GM12878 (cell line): ENCODE measurements around the gene ABCB8.

Source experiments
- BRCA1 ChIP-seq: IDR thresholded peaks from 2 replicates; pipeline ENCODE4 v1.6.1; 2011; ENCODE audit warnings: low read depth, low read length, improper control_type of control experiment
- CEBPB ChIP-seq, 2 experiments: fragments of 150-350 bp in 1 of 2; IDR thresholded peaks; 2 replicates each; pipeline ENCODE4 v1.6.1; 2012 to 2014; ENCODE audit warnings: low read depth in 2 of 2, low read length in 2 of 2, borderline replicate concordance in 1 of 2, inconsistent platforms in 1 of 2
- EZH2 ChIP-seq: IDR thresholded peaks from 2 replicates; pipeline ENCODE4 v1.6.1; 2012; ENCODE audit warnings: low read depth, mild to moderate bottlenecking, control low read depth, inconsistent platforms, low read length, borderline replicate concordance; ENCODE audit not compliant: control insufficient read depth
- IKZF1 ChIP-seq: fragments of 450-650 bp; conservative IDR thresholded peaks from 2 replicates; pipeline ENCODE4 v1.6.1; 2017; ENCODE audit warnings: antibody characterized with exemption, mild to moderate bottlenecking
- PBX3 ChIP-seq: IDR thresholded peaks from 2 replicates; pipeline ENCODE4 v1.6.1; 2011; ENCODE audit warnings: mild to moderate bottlenecking, low read depth, low read length, moderate library complexity; ENCODE audit not compliant: insufficient replicate concordance
- SMC3 ChIP-seq: IDR thresholded peaks from 2 replicates; pipeline ENCODE4 v1.6.1; 2011; ENCODE audit warnings: low read length, improper control_type of control experiment, borderline replicate concordance
- SP1 ChIP-seq: IDR thresholded peaks from one replicate; pipeline ENCODE4 v1.6.1; 2011; ENCODE audit warnings: low read depth, low read length
- TCF7 ChIP-seq: IDR thresholded peaks from 2 replicates; pipeline ENCODE4 v1.6.1; 2014; ENCODE audit warnings: antibody characterized with exemption, borderline replicate concordance
- ZNF687 ChIP-seq: fragments of 450-650 bp; IDR thresholded peaks from 2 replicates; pipeline ENCODE4 v1.6.1; 2017; ENCODE audit warnings: mild to moderate bottlenecking, moderate library complexity

GRCh38 chr7:151020231-151020630 is 8.0 kb upstream of the ABCB8 start:
- TF ChIP-seq BRCA1 = no peak
- no peak for TF ChIP-seq CEBPB (IDR thresholded peaks at IDR 0.05; ENCODE audit: borderline replicate concordance in 1 of 2, low read depth in 2 of 2, low read length in 2 of 2)
- no peak for TF ChIP-seq TCF7
- TF ChIP-seq SP1 = no peak
- TF ChIP-seq IKZF1 = no peak
- no peak for TF ChIP-seq SMC3
- TF ChIP-seq EZH2 = no peak
- no peak for TF ChIP-seq ZNF687
- no peak for TF ChIP-seq PBX3
